Measurements from ENCODE around the gene ELL2. TPM values are rescaled to one million over a fixed set of nuclear protein-coding genes. Genes with fewer than 3 reads are reported as not detected.

The ELL2 gene
- total and polyA plus RNA-seq, 9 of the 15 experiments (the other 6 are each of a cell fraction or from before 2014, with no cell fraction given) = 4.3 to 18.3 (median 14.5) TPM

DNA sequence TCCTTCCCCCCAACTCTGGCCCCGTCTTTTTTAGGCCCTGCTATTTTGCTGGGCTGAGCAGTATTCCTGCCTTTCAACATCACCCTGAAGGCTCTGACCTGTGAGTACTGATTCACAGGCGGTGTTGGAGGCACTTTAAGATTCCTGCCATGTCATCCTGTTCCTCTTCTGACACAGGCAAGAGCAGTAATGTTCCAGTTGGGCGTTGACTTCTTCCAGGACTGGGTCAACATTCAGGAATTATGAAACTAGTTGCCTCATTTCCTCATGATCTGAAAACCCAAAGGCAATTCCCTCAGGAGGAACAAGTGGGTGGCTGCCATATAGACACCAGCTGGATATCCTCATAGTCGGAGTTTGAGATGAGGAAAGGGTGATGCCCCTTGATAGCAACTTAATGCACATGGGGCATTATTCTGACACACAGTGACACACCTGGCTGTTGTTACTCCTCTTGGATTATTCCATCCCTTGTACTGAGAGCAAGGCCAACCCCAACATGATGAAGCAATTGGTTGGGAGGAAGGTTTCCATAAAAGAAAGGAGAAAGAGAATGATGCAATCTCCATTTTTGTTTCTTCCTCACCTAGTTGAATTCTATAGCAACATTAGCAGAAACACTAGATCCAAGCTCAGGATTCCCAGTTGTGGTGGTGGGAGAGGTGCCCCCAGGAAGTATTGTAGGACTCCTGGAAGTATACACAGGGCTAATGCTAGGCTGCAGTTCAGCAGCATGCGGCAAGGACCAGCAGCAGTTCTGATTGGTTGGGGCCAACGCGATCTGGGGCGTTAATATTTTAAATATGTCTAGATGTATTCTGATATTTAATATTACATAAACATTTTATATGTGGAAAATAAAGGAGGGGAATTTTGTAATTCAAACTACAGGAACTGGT lies 119.5 kb downstream of the ELL2 start (continued):
- TF ChIP-seq POLR2AphosphoS2 (IDR thresholded peaks at IDR 0.05; ENCODE audit: low read length) (no peak), SAFB2 (IDR thresholded peaks at IDR 0.05; ENCODE audit: borderline replicate concordance, low read depth, low read length, severe bottlenecking) (no peak), FOXP1 (CRISPR knock-in tag; IDR thresholded peaks at IDR 0.05) (no peak), ZNF146 (CRISPR knock-in tag; IDR thresholded peaks at IDR 0.05; ENCODE audit: unreplicated experiment) (peak; percentile 77), NBN (IDR thresholded peaks at IDR 0.05; ENCODE audit: low read depth) (no peak), FOXA3 (CRISPR knock-in tag; conservative IDR thresholded peaks at IDR 0.05 in 1 of 2, IDR thresholded peaks at IDR 0.05 in 1 of 2) (0 out of 4 replicates have a peak, but pooled peaks of 1 of the 2 experiments have one; percentile 3), HOMEZ (CRISPR knock-in tag; IDR thresholded peaks at IDR 0.05) (no peak), SMARCB1 (IDR thresholded peaks at IDR 0.05; ENCODE audit: insufficient read length, low read depth) (no peak), KDM4B (IDR thresholded peaks at IDR 0.05; ENCODE audit: borderline replicate concordance in 2 of 2, low read depth in 1 of 2) (no peak), GATAD2A (IDR thresholded peaks at IDR 0.05) (no peak), MAZ (CRISPR knock-in tag; conservative IDR thresholded peaks at IDR 0.05 in 1 of 2, IDR thresholded peaks at IDR 0.05 in 1 of 2) (no peak), ZNF316 (IDR thresholded peaks at IDR 0.05) (peak; percentile 68)
- TF ChIP-seq, protein P1, sequence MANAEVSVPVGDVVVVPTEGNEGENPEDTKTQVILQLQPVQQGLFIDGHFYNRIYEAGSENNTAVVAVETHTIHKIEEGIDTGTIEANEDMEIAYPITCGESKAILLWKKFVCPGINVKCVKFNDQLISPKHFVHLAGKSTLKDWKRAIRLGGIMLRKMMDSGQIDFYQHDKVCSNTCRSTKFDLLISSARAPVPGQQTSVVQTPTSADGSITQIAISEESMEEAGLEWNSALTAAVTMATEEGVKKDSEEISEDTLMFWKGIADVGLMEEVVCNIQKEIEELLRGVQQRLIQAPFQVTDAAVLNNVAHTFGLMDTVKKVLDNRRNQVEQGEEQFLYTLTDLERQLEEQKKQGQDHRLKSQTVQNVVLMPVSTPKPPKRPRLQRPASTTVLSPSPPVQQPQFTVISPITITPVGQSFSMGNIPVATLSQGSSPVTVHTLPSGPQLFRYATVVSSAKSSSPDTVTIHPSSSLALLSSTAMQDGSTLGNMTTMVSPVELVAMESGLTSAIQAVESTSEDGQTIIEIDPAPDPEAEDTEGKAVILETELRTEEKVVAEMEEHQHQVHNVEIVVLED (CRISPR knock-in tag; IDR thresholded peaks at IDR 0.05) = no peak
- TF ChIP-seq, protein P2, sequence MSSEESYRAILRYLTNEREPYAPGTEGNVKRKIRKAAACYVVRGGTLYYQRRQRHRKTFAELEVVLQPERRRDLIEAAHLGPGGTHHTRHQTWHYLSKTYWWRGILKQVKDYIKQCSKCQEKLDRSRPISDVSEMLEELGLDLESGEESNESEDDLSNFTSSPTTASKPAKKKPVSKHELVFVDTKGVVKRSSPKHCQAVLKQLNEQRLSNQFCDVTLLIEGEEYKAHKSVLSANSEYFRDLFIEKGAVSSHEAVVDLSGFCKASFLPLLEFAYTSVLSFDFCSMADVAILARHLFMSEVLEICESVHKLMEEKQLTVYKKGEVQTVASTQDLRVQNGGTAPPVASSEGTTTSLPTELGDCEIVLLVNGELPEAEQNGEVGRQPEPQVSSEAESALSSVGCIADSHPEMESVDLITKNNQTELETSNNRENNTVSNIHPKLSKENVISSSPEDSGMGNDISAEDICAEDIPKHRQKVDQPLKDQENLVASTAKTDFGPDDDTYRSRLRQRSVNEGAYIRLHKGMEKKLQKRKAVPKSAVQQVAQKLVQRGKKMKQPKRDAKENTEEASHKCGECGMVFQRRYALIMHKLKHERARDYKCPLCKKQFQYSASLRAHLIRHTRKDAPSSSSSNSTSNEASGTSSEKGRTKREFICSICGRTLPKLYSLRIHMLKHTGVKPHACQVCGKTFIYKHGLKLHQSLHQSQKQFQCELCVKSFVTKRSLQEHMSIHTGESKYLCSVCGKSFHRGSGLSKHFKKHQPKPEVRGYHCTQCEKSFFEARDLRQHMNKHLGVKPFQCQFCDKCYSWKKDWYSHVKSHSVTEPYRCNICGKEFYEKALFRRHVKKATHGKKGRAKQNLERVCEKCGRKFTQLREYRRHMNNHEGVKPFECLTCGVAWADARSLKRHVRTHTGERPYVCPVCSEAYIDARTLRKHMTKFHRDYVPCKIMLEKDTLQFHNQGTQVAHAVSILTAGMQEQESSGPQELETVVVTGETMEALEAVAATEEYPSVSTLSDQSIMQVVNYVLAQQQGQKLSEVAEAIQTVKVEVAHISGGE (CRISPR knock-in tag; IDR thresholded peaks at IDR 0.05) = no peak
- TF ChIP-seq, protein P3, sequence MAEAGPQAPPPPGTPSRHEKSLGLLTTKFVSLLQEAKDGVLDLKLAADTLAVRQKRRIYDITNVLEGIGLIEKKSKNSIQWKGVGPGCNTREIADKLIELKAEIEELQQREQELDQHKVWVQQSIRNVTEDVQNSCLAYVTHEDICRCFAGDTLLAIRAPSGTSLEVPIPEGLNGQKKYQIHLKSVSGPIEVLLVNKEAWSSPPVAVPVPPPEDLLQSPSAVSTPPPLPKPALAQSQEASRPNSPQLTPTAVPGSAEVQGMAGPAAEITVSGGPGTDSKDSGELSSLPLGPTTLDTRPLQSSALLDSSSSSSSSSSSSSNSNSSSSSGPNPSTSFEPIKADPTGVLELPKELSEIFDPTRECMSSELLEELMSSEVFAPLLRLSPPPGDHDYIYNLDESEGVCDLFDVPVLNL (CRISPR knock-in tag; IDR thresholded peaks at IDR 0.05; ENCODE audit: low read depth) = no peak
- TF ChIP-seq, protein P4, sequence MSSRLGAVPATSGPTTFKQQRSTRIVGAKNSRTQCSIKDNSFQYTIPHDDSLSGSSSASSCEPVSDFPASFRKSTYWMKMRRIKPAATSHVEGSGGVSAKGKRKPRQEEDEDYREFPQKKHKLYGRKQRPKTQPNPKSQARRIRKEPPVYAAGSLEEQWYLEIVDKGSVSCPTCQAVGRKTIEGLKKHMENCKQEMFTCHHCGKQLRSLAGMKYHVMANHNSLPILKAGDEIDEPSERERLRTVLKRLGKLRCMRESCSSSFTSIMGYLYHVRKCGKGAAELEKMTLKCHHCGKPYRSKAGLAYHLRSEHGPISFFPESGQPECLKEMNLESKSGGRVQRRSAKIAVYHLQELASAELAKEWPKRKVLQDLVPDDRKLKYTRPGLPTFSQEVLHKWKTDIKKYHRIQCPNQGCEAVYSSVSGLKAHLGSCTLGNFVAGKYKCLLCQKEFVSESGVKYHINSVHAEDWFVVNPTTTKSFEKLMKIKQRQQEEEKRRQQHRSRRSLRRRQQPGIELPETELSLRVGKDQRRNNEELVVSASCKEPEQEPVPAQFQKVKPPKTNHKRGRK (tag; IDR thresholded peaks at IDR 0.05) = no peak

All from K562 (cell line).